Spleen (tissue), 11 donors: Measurements from ENCODE around the gene NRXN3. TPM values are rescaled to one million over a fixed set of nuclear protein-coding genes. Genes with fewer than 3 reads are reported as not detected.

Source experiments
- DNase-seq: peaks from one replicate; pipeline ENCODE4 v3.0.0-alpha.2; 2020
- H3K27ac ChIP-seq, 8 donors: fragments of 200-600 bp; sonication (generic) in 7 of 8; 1 replicate in 4 of 8; 2 replicates in 4 of 8; pipeline versions ENCODE4 v1.5.0 to v1.8.0; 2016 to 2021; ENCODE audit warnings: inconsistent platforms in 4 of 8, mild to moderate bottlenecking in 4 of 8, moderate library complexity in 1 of 8
- H3K27me3 ChIP-seq, 7 donors: fragments of 200-600 bp; sonication (generic) in 6 of 7; replicated peaks in 1 of 7; 1 replicate in 4 of 7; 2 replicates in 3 of 7; pipeline versions ENCODE4 v1.5.0 to v1.8.0; 2016 to 2021; ENCODE audit warnings: inconsistent platforms in 3 of 7, mild to moderate bottlenecking in 1 of 7
- H3K36me3 ChIP-seq, 6 donors: fragments of 200-600 bp; sonication (generic) in 5 of 6; 1 replicate in 4 of 6; 2 replicates in 2 of 6; pipeline versions ENCODE4 v1.5.0 to v1.8.0; 2016 to 2021; ENCODE audit warnings: inconsistent platforms in 2 of 6
- H3K4me1 ChIP-seq, 6 donors: fragments of 200-600 bp; sonication (generic) in 5 of 6; 1 replicate in 3 of 6; 2 replicates in 3 of 6; pipeline versions ENCODE4 v1.5.0 to v1.8.0; 2016 to 2021; ENCODE audit warnings: inconsistent platforms in 3 of 6
- H3K4me3 ChIP-seq, 8 donors: fragments of 200-600 bp; sonication (generic) in 7 of 8; 1 replicate in 4 of 8; 2 replicates in 4 of 8; pipeline versions ENCODE4 v1.5.0 to v1.8.0; 2016 to 2021; ENCODE audit warnings: inconsistent platforms in 4 of 8, mild to moderate bottlenecking in 4 of 8, moderate library complexity in 2 of 8
- H3K9me3 ChIP-seq, 8 donors: fragments of 200-600 bp; sonication (generic) in 7 of 8; 1 replicate in 4 of 8; 2 replicates in 4 of 8; pipeline versions ENCODE4 v1.5.0 to v1.8.0; 2016 to 2021; ENCODE audit warnings: inconsistent platforms in 4 of 8
- POLR2A ChIP-seq, 3 donors: fragments of 450-650 bp; IDR thresholded peaks; one replicate each; pipeline ENCODE4 v1.5.1; 2017; ENCODE audit warnings: antibody characterized with exemption in 3 of 3, mild to moderate bottlenecking in 1 of 3
- POLR2AphosphoS5 ChIP-seq, 3 donors: sonication (generic); formaldehyde crosslinking; IDR thresholded peaks; one replicate each; pipeline ENCODE4 v1.5.1; 2017; ENCODE audit warnings: antibody characterized with exemption in 3 of 3
- WGBS, 5 donors: extraction: QIAGEN DNeasy Blood & Tissue Kit in 3 of 5; methylation state at CpG; one replicate each; pipeline versions ENCODE4 v1.1.5 to v1.1.7; 2013 to 2018; 5-methylcytosine and 5-hydroxymethylcytosine counted together
- intact Hi-C: fragments of 100-400 bp; cut with DNase I; formaldehyde crosslinking; loops from one replicate; pipeline ENCODE4 v1.15.0; 2023; ENCODE audit warnings: low total_unique reads
- polyA plus RNA-seq, 3 donors: library from polyadenylated mRNA; stranded (reverse); fragments of 200-250 nt; gene quantifications; one replicate each; pipeline ENCODE4 v1.2.1, GENCODE V29; 2013
- total RNA-seq, 7 donors: library from RNA; depleted of rRNA in 3 of 7; stranded (reverse); fragments of >200 nt in 3 of 7; fragmentation: NEBNext Ultra II Directional in 4 of 7; extraction: Animal tissue kit (Norgen Biotek cat#: 25700) in 4 of 7; gene quantifications; one replicate each; pipeline versions ENCODE4 v1.1.0 to v1.2.1, GENCODE V29; 2016 to 2021
- TF ChIP-seq, protein P1 (sequence below), 11 experiments: fragments of 200-600 bp in 7 of 11; fragments of 450-650 bp in 4 of 11; sonication (generic) in 4 of 11; IDR thresholded peaks in 8 of 11; conservative IDR thresholded peaks in 3 of 11; 1 replicate in 7 of 11; 2 replicates in 4 of 11; pipeline versions ENCODE4 v1.4.0 to v1.8.0; 2016 to 2021; ENCODE audit warnings: antibody characterized with exemption in 11 of 11, inconsistent platforms in 4 of 11, mild to moderate bottlenecking in 1 of 11
- donor health status: healthy with polysubstance abuse.
- donor health status: DM: no; HTN: no; CAD: no; lungs with moderate emphysema.
- donor health status: DM: no; HTN: no; CAD: no.
- donor health status: Bipolar disorder and iron deficiency.
- donor health status: healthy.
- donor health status: DM: no; HTN: no; CAD: no.
- donor health status: DM: yes; HTN: yes; CAD: no.

The NRXN3 gene
- total and polyA plus RNA-seq, 10 donors: 0.21 to 11.5 (median 1.6) TPM

DNA sequence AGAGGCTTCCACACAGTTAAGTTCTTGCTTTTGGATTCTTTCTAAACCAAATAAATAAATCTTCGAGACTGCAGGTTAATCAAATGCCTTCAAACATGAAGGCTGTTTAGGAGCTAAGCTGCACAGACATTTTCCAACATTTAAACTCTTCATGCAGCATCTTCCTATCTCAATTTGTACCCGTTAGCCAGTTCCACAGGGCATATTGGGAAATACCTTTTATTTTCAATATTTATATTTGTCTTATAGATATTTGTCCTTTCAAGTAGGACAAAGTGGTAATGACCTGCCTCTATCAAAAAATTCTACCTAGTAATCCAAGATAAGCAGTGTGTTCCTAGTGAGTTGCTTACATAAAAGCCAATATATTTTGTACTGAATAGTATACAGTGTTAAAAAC lies 1667.5 kb downstream of the NRXN3 start:
- no peak overlapping the region for H3K27ac ChIP-seq
- no peak for DNase-seq
- no peaks in the 10 kb centered on the region for H3K36me3 ChIP-seq
- 62 to 89% (median 80%) methylated on average over 2 of the region's 2 CpGs for WGBS, 5 donors
- TF ChIP-seq POLR2A (IDR thresholded peaks at IDR 0.05) (no peak), POLR2AphosphoS5 (IDR thresholded peaks at IDR 0.05) (no peak)
- TF ChIP-seq, protein P1, sequence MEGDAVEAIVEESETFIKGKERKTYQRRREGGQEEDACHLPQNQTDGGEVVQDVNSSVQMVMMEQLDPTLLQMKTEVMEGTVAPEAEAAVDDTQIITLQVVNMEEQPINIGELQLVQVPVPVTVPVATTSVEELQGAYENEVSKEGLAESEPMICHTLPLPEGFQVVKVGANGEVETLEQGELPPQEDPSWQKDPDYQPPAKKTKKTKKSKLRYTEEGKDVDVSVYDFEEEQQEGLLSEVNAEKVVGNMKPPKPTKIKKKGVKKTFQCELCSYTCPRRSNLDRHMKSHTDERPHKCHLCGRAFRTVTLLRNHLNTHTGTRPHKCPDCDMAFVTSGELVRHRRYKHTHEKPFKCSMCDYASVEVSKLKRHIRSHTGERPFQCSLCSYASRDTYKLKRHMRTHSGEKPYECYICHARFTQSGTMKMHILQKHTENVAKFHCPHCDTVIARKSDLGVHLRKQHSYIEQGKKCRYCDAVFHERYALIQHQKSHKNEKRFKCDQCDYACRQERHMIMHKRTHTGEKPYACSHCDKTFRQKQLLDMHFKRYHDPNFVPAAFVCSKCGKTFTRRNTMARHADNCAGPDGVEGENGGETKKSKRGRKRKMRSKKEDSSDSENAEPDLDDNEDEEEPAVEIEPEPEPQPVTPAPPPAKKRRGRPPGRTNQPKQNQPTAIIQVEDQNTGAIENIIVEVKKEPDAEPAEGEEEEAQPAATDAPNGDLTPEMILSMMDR (IDR thresholded peaks at IDR 0.05 in 8 of 11, conservative IDR thresholded peaks at IDR 0.05 in 3 of 11): no peak
- intact Hi-C loops: no loop called here
- H3K9me3 ChIP-seq: no peaks in the 10 kb centered on the region
- H3K4me3 ChIP-seq: no peak overlapping the region
- H3K27me3 ChIP-seq: no peaks in the 10 kb centered on the region
- H3K4me1 ChIP-seq: no peaks in the 10 kb centered on the region

DNA sequence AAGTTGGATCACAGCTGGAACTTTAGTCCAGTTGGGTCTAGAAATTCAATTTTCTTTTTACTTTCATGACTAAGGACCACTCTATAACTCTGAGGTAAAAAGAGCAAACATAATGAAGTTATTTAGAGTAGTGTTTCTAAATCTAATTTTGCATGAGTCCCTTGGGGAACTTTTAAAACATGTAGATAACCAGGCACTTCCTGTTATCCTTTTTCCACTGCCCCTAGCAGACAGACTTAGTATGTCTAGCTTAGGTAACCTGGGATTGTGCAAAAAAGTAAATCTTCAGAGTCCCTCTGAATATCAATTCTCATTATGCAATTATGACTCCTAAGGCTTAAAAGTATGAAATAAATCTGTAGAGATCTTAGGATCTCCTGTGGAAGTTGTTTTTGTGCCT lies 1669.9 kb downstream of the NRXN3 start:
- no peak for TF ChIP-seq POLR2AphosphoS5 (IDR thresholded peaks at IDR 0.05)
- TF ChIP-seq, protein P1 (IDR thresholded peaks at IDR 0.05 in 8 of 11, conservative IDR thresholded peaks at IDR 0.05 in 3 of 11): no peak
- no peak for TF ChIP-seq POLR2A (IDR thresholded peaks at IDR 0.05)
- Histone ChIP-seq H3K36me3 (no peaks in the 10 kb centered on the region), H3K27me3 (no peaks in the 10 kb centered on the region), H3K9me3 (no peaks in the 10 kb centered on the region), H3K4me3 (no peak overlapping the region), H3K4me1 (no peaks in the 10 kb centered on the region), H3K27ac (no peak overlapping the region)
- intact Hi-C loops: no loop called here
- DNase-seq: no peak

DNA sequence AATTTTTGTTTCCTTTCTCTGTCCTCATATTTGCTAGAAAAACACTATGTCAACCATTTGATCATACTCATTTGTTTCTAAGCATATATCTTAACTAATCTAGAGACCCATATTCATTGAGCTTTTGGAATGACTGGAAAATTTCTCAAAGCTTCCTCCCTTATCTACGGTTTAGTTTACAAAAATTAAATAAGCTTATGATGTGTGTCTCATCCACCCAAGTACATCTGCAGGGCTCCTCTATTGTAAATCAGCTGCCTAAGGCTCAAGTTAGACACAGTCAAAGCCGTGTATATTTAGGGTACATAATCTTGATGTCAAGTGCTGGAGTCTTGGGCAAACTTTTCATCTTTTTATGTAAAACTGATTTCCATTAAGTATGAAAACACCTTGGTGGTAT lies 1670.7 kb downstream of the NRXN3 start:
- Histone ChIP-seq H3K9me3 (no peaks in the 10 kb centered on the region), H3K27me3 (no peaks in the 10 kb centered on the region), H3K36me3 (no peaks in the 10 kb centered on the region), H3K4me1 (no peaks in the 10 kb centered on the region), H3K4me3 (no peak overlapping the region), H3K27ac (no peak overlapping the region)
- TF ChIP-seq POLR2A (IDR thresholded peaks at IDR 0.05): no peak
- TF ChIP-seq, protein P1 (IDR thresholded peaks at IDR 0.05 in 8 of 11, conservative IDR thresholded peaks at IDR 0.05 in 3 of 11): no peak
- WGBS, 5 donors: 44 to 72% (median 44%) methylated on average over 2 of the region's 2 CpGs
- no peak for DNase-seq
- intact Hi-C loops: no loop called here

DNA sequence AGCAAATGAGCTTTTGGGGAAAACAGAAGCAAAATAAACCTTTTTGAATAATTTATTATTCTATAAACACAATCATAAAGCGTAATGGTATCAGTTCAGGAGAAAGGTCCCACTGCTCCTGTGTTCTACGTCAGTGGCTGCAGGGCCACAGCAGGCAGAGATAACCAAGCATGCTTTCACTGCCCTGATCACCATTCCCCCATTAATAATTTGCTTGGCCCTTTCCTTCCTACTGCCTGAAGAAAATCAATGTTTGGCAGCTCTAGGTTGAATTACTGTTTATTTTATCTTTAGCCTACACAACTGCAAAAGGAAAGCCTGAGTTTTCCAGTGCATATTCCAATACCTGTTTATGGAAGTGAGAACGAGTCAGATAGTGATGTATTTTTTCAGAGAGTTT lies 1671.3 kb downstream of the NRXN3 start:
- Histone ChIP-seq H3K4me3 (no peak overlapping the region), H3K27ac (no peak overlapping the region), H3K27me3 (no peaks in the 10 kb centered on the region), H3K4me1 (no peaks in the 10 kb centered on the region), H3K36me3 (no peaks in the 10 kb centered on the region), H3K9me3 (no peaks in the 10 kb centered on the region)
- TF ChIP-seq, protein P1 (IDR thresholded peaks at IDR 0.05 in 8 of 11, conservative IDR thresholded peaks at IDR 0.05 in 3 of 11): no peak
- TF ChIP-seq POLR2AphosphoS5 (IDR thresholded peaks at IDR 0.05): no peak
- no peak for TF ChIP-seq POLR2A (IDR thresholded peaks at IDR 0.05)
- DNase-seq: no peak
- 59 to 80% (median 75%) methylated on average over 3 of the region's 3 CpGs for WGBS, 5 donors
- intact Hi-C loops: no loop called here
